NT2/D1 (cell line): Measurements from ENCODE around the gene DPP9.

Experiments used
- SUZ12 ChIP-seq: IDR thresholded peaks from 2 replicates; pipeline ENCODE4 v1.6.1; 2011; ENCODE audit not compliant: insufficient read length, insufficient read depth; ENCODE audit errors: extremely low read depth
- YY1 ChIP-seq: IDR thresholded peaks from 2 replicates; pipeline ENCODE4 v1.6.1; 2011; ENCODE audit not compliant: insufficient read length, insufficient read depth
- ZNF274 ChIP-seq: IDR thresholded peaks from 2 replicates; pipeline ENCODE4 v1.6.1; 2011; ENCODE audit warnings: mild to moderate bottlenecking, low read depth, low read length

DNA sequence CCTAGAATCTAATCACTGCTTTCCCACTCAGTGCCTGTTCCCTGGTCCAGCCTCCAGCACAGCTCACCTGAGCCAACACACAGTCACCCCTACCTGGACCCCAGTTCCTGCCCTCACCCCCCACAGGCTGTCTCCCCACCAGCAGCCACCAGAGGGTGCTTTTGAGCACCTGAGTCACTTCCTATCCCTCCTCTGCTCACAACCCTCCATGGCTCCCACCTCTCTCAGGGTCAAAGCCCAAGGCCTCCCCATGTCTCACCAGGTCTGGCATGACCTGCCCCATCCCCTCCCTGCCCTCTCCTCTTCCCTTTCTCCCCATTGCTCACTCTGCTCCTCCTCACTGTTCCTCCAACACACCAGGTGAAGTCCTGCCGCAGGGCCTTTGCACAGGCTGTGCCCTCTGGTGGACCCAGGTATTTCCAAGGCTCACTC is 7.1 kb upstream of the DPP9 start:
- no peak for TF ChIP-seq ZNF274
- TF ChIP-seq YY1: no peak
- no peak for TF ChIP-seq SUZ12
